Omental fat pad (tissue), 4 donors: Measurements from ENCODE around the gene GUCD1. TPM values are rescaled to one million over a fixed set of nuclear protein-coding genes. Genes with fewer than 3 reads are reported as not detected.

Source experiments
- ATAC-seq: fragments of 150-250 bp; one replicate; pipeline ENCODE4 v1.9.1; 2016; ENCODE audit warnings: mild to moderate bottlenecking, moderate library complexity; ENCODE audit not compliant: low FRiP score
- DNase-seq: peaks from one replicate; pipeline ENCODE4 v3.0.0-alpha.2; 2019; ENCODE audit warnings: low spot score
- total RNA-seq, 4 donors: library from RNA; depleted of rRNA; stranded (reverse); fragments of >200 nt; gene quantifications; one replicate each; pipeline ENCODE4 v1.1.0, GENCODE V29; 2016
- TF ChIP-seq, protein P1 (sequence below), 3 donors: fragments of 450-650 bp; IDR thresholded peaks; one replicate each; pipeline ENCODE4 v1.5.1; 2016 to 2017; ENCODE audit warnings: antibody characterized with exemption in 3 of 3, mild to moderate bottlenecking in 3 of 3, moderate library complexity in 2 of 3

The GUCD1 gene
- total RNA-seq, 4 donors from 2014 or later: 105 to 179 (median 171) TPM

GRCh38 chr22:24498824-24499223 lies 56.1 kb downstream of the GUCD1 start:
- ATAC-seq (no peak), DNase-seq (no peak)
- TF ChIP-seq, protein P1, sequence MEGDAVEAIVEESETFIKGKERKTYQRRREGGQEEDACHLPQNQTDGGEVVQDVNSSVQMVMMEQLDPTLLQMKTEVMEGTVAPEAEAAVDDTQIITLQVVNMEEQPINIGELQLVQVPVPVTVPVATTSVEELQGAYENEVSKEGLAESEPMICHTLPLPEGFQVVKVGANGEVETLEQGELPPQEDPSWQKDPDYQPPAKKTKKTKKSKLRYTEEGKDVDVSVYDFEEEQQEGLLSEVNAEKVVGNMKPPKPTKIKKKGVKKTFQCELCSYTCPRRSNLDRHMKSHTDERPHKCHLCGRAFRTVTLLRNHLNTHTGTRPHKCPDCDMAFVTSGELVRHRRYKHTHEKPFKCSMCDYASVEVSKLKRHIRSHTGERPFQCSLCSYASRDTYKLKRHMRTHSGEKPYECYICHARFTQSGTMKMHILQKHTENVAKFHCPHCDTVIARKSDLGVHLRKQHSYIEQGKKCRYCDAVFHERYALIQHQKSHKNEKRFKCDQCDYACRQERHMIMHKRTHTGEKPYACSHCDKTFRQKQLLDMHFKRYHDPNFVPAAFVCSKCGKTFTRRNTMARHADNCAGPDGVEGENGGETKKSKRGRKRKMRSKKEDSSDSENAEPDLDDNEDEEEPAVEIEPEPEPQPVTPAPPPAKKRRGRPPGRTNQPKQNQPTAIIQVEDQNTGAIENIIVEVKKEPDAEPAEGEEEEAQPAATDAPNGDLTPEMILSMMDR (IDR thresholded peaks at IDR 0.05): no peak

DNA sequence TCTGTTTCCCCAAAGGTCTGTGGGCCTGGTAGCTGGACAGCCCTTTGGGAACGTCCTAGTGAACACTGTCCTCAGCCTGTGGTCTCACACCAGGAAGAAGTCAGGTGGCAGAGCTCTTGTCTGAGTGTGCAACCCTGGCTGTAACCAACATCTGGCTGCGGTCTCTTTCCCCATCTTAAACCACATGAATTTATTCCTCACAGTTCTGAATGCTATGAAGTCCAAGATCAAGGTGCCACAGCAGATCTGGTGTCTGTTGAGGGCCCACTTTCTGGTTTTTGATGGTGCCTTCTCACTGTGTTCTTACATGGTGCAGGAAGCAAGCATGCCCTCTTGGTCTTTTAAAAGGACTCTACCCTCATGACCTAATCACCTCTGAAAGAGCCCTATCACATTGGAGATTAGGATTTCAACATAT lies 57.1 kb downstream of the GUCD1 start:
- no peak for ATAC-seq
- no peak for DNase-seq
- TF ChIP-seq, protein P1 (IDR thresholded peaks at IDR 0.05): no peak

DNA sequence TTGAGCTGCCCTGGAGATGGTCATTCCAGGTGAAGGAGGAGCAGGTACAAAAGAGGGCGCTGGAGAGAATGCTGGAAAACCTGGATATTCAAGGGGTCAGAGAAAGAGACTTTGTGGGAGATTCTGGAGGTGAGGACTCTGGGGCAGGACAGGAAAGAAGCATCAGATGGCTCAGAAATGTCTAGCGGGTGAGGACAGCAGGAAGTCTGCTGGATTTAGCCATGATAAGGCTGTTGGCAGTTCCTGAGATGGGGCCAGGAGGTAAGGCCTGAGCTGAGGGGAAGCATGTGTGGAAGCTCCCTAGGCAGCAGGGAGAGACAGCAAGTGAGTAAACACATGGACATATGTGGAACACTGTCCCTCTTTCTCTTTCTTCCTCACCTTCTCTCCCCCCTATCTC lies 58.3 kb downstream of the GUCD1 start:
- no peak for DNase-seq
- TF ChIP-seq, protein P1 (IDR thresholded peaks at IDR 0.05): no peak
- ATAC-seq: no peak

- TF ChIP-seq, protein P1 (IDR thresholded peaks at IDR 0.05): no peak
- no peak for ATAC-seq
- DNase-seq: no peak
Measured at GRCh38 chr22:24496234-24496633, 58.7 kb downstream of the GUCD1 start.

DNA sequence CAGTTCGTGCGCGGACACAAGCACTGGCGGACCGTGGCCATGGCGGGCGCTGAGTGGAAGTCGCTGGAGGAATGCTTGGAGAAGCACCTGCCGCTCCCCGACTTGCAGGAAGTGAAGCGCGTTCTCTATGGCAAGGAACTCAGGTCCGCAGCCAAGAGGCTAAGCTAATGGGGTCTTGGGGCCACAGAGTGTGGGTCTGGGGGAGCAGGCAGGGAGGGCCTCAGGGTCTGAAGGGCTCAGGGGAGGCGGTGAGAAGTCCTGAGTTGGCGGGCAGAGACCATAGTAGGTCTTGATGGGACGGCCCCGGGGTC lies 59.6 kb downstream of the GUCD1 start:
- TF ChIP-seq, protein P1 (IDR thresholded peaks at IDR 0.05): no peak
- no peak for ATAC-seq
- no peak for DNase-seq

DNA sequence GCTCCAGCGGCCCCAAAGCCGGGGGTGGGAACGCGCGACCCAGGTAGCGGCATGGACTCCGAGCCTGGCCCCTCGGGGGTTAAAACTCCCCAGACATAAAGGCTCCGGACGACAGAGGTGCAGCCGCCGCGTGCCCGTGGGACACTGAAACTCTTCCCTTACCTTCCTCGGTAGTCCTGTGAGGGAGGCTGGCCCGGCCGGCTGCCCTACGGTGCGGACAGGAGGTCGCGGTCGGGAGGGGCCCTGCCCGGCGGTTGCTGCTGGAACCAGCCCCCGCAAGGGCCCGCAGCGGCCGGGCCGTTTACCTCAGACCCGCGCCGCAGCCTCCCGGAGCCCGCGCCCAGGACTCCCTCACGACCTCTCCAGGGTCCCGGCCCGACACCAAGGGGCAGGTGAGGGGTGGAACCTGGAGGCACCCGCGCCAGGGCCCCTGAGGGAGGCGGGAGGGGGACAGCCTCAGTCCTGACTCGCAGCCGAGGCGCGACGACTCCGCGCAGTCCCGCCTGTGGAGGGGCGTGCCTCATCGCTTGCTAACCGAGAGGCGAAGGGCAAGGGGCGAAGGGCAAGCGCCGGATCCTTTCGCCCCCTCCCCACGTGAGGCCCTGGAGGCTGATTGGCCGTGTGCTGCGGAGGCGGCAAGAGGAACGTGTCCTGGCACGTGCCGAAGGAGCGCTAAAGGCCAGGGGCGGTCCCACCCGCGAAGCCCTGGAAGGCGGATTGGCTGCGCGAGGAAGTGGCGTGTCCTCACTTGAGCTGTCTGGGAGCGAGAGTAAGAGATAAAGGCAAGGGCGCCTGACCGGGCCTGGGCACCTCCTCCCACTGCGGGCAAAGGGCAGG lies 60.2 kb downstream of the GUCD1 start, which contains the start of gene UPB1:
Gene UPB1, plus strand, starts transcription at position 805 of the 837 bp plus-strand sequence. CDS start 72 bp downstream, outside the sequence.
- DNase-seq (no peak), ATAC-seq (peak; percentile 21)
- TF ChIP-seq, protein P1 (IDR thresholded peaks at IDR 0.05): no peak

DNA sequence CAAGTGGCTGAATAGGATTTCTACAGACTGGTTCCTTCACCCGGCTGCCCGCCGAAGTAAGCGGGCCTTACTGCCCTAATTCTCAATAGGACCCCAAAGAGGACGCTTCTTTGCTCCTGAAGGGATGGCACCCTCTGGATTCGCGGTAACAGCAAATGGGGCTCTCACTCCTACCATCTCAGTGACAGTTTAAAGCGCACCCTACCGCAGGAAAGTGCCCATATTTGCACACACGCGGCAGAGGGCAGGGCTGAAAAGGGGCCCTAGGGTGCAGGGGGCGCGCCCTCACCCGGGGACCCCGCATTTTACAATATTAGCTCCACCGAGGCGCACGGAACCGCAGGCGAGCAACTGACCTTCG lies 60.8 kb downstream of the GUCD1 start:
- no peak for ATAC-seq

More for the DNA sequence above, 60.8 kb downstream of the GUCD1 start:
- no peak for DNase-seq
- TF ChIP-seq, protein P1 (IDR thresholded peaks at IDR 0.05): no peak
